H9 (cell line): ENCODE data around the gene KRTAP5-9. TPM values are rescaled to one million over a fixed set of nuclear protein-coding genes. Genes with fewer than 3 reads are reported as not detected.

Experiments
- DNase-seq: peaks from one replicate; pipeline ENCODE4 v3.0.0-alpha.2; 2017
- H2AFZ ChIP-seq: one replicate; pipeline ENCODE4 v1.6.1; 2013; ENCODE audit warnings: mild to moderate bottlenecking, low read length, control low read depth, moderate library complexity
- H2AK5ac ChIP-seq: 2 replicates; pipeline ENCODE4 v1.6.1; 2013; ENCODE audit warnings: low read length, control low read depth, mixed read lengths; ENCODE audit not compliant: insufficient read length
- H2BK120ac ChIP-seq: one replicate; pipeline ENCODE4 v1.6.1; 2013; ENCODE audit warnings: low read depth, mild to moderate bottlenecking, low read length, control low read depth, inconsistent platforms; ENCODE audit not compliant: poor library complexity, severe bottlenecking
- H2BK12ac ChIP-seq: 2 replicates; pipeline ENCODE4 v1.6.1; 2013; ENCODE audit warnings: low read length, control low read depth, mixed read lengths, low read depth; ENCODE audit not compliant: insufficient read length
- H2BK15ac ChIP-seq: 2 replicates; pipeline ENCODE4 v1.6.1; 2013; ENCODE audit warnings: low read depth, low read length, control low read depth
- H2BK20ac ChIP-seq: one replicate; pipeline ENCODE4 v1.6.1; 2013; ENCODE audit warnings: low read depth, mild to moderate bottlenecking, low read length, control low read depth, inconsistent platforms; ENCODE audit not compliant: poor library complexity, severe bottlenecking
- H2BK5ac ChIP-seq: 2 replicates; pipeline ENCODE4 v1.6.1; 2013; ENCODE audit warnings: low read length, control low read depth, mixed read lengths; ENCODE audit not compliant: insufficient read length
- H3K14ac ChIP-seq: 2 replicates; pipeline ENCODE4 v1.6.1; 2013; ENCODE audit warnings: low read length, control low read depth; ENCODE audit not compliant: insufficient read depth
- H3K18ac ChIP-seq: 2 replicates; pipeline ENCODE4 v1.6.1; 2013; ENCODE audit warnings: low read depth, mild to moderate bottlenecking, mixed read lengths, low read length, control low read depth; ENCODE audit not compliant: insufficient read length
- H3K23ac ChIP-seq: 2 replicates; pipeline ENCODE4 v1.6.1; 2013; ENCODE audit warnings: low read length, control low read depth, mixed read lengths, low read depth; ENCODE audit not compliant: insufficient read length
- H3K23me2 ChIP-seq: 2 replicates; pipeline ENCODE4 v1.6.1; 2013; ENCODE audit warnings: low read depth, mild to moderate bottlenecking, mixed read lengths, low read length, control low read depth; ENCODE audit not compliant: insufficient read length, poor library complexity, severe bottlenecking
- H3K27ac ChIP-seq: 2 replicates; pipeline ENCODE4 v1.5.1; 2013; ENCODE audit warnings: low read length, control low read depth, mixed read lengths, low read depth; ENCODE audit not compliant: insufficient read length
- H3K27me3 ChIP-seq: 2 replicates; pipeline ENCODE4 v1.6.1; 2013; ENCODE audit warnings: low read length, control low read depth, inconsistent platforms; ENCODE audit not compliant: insufficient read depth
- H3K4ac ChIP-seq: 2 replicates; pipeline ENCODE4 v1.6.1; 2013; ENCODE audit warnings: low read depth, mild to moderate bottlenecking, control low read depth, inconsistent platforms, low read length, moderate library complexity
- H3K4me1 ChIP-seq: 2 replicates; pipeline ENCODE4 v1.6.1; 2013; ENCODE audit warnings: low read length, control low read depth, inconsistent platforms; ENCODE audit not compliant: insufficient read depth
- H3K4me2 ChIP-seq: 2 replicates; pipeline ENCODE4 v1.6.1; 2013; ENCODE audit warnings: low read length, control low read depth, mixed read lengths; ENCODE audit not compliant: insufficient read length, insufficient read depth
- H3K56ac ChIP-seq: 2 replicates; pipeline ENCODE4 v1.6.1; 2013; ENCODE audit warnings: low read depth, mild to moderate bottlenecking, mixed read lengths, low read length, control low read depth; ENCODE audit not compliant: insufficient read length
- H3K79me1 ChIP-seq: 2 replicates; pipeline ENCODE4 v1.6.1; 2013; ENCODE audit warnings: low read depth, mild to moderate bottlenecking, moderate library complexity, low read length, control low read depth, inconsistent platforms; ENCODE audit not compliant: insufficient read depth, poor library complexity, severe bottlenecking
- H3K79me2 ChIP-seq: 2 replicates; pipeline ENCODE4 v1.6.1; 2013; ENCODE audit warnings: low read length, control low read depth, inconsistent platforms; ENCODE audit not compliant: insufficient read depth
- H3K9ac ChIP-seq: 2 replicates; pipeline ENCODE4 v1.6.1; 2013; ENCODE audit warnings: low read length, control low read depth, mixed read lengths; ENCODE audit not compliant: insufficient read length; ENCODE audit errors: extremely low read depth
- H3K9me3 ChIP-seq: one replicate; pipeline ENCODE4 v1.6.1; 2013; ENCODE audit warnings: low read depth, low read length, inconsistent platforms; ENCODE audit not compliant: control insufficient read depth
- H3T11ph ChIP-seq: one replicate; pipeline ENCODE4 v1.6.1; 2013; ENCODE audit warnings: mild to moderate bottlenecking, low read length, control low read depth, inconsistent platforms
- H4K20me1 ChIP-seq: one replicate; pipeline ENCODE4 v1.6.1; 2013; ENCODE audit not compliant: control insufficient read depth, insufficient read length, insufficient read depth
- H4K5ac ChIP-seq: 2 replicates; pipeline ENCODE4 v1.6.1; 2013; ENCODE audit warnings: low read depth, mild to moderate bottlenecking, mixed read lengths, low read length, control low read depth; ENCODE audit not compliant: insufficient read length
- H4K8ac ChIP-seq: replicated peaks from 2 replicates; pipeline ENCODE4 v1.6.1; 2013; ENCODE audit warnings: low read length, control low read depth, mixed read lengths, low read depth; ENCODE audit not compliant: insufficient read length
- H4K91ac ChIP-seq: 2 replicates; pipeline ENCODE4 v1.6.1; 2013; ENCODE audit warnings: low read depth, mild to moderate bottlenecking, moderate library complexity, mixed read lengths, low read length, control low read depth; ENCODE audit not compliant: insufficient read length
- H3K27ac Mint-ChIP-seq, 3 experiments: 2 replicates in 2 of 3; 3 replicates in 1 of 3; pipeline ENCODE4 v1.8.0; 2020 to 2021; ENCODE audit warnings: mixed read lengths in 3 of 3, mild to moderate bottlenecking in 1 of 3, moderate library complexity in 1 of 3
- H3K27me3 Mint-ChIP-seq: 2 replicates; pipeline ENCODE4 v1.8.0; 2021; ENCODE audit warnings: low read depth, mild to moderate bottlenecking, moderate library complexity, mixed read lengths
- H3K36me3 Mint-ChIP-seq, 3 experiments: 2 replicates in 2 of 3; 3 replicates in 1 of 3; pipeline ENCODE4 v1.8.0; 2020 to 2021; ENCODE audit warnings: low read depth in 3 of 3, mixed read lengths in 3 of 3; ENCODE audit not compliant: insufficient read depth in 1 of 3
- H3K4me1 Mint-ChIP-seq, 2 experiments: 2 replicates each; pipeline ENCODE4 v1.8.0; 2020; ENCODE audit warnings: mixed read lengths in 2 of 2
- H3K4me3 Mint-ChIP-seq, 2 experiments: 2 replicates in 1 of 2; 3 replicates in 1 of 2; pipeline ENCODE4 v1.8.0; 2020 to 2021; ENCODE audit warnings: mild to moderate bottlenecking in 2 of 2, mixed read lengths in 2 of 2, moderate library complexity in 1 of 2
- H3K9me3 Mint-ChIP-seq, 2 experiments: 2 replicates in 1 of 2; 3 replicates in 1 of 2; pipeline ENCODE4 v1.8.0; 2020; ENCODE audit warnings: mild to moderate bottlenecking in 2 of 2, mixed read lengths in 2 of 2, moderate library complexity in 1 of 2
- WGBS: extraction: QIAGEN DNeasy Blood & Tissue Kit; methylation state at CpG from one replicate; pipeline ENCODE4 v1.1.7; 2013; ENCODE audit warnings: missing lambda C conversion rate, low lambda C conversion rate, mixed read lengths; ENCODE audit not compliant: insufficient read length; ENCODE audit errors: extremely low coverage; 5-methylcytosine and 5-hydroxymethylcytosine counted together
- total RNA-seq: library from RNA; stranded (reverse); gene quantifications from 2 replicates; pipeline ENCODE4 v1.2.1, GENCODE V29; 2021
- TF ChIP-seq, protein P1 (sequence below): fragments of 200-600 bp; sonication (generic); conservative IDR thresholded peaks from 3 replicates; pipeline ENCODE4 v1.8.0; 2021; ENCODE audit warnings: antibody characterized with exemption, mild to moderate bottlenecking

The KRTAP5-9 gene
- total RNA-seq, 1 experiment from 2014 or later: not detected

GRCh38 chr11:71574418-71574817, 26.2 kb downstream of the KRTAP5-9 start:
- Histone ChIP-seq H4K20me1 (no peaks in the 10 kb centered on the region), H3T11ph (no peak overlapping the region), H2BK12ac (no peak overlapping the region), H2AFZ (no peak overlapping the region), H3K56ac (no peak overlapping the region), H2BK15ac (no peak overlapping the region), H3K9me3 (no peaks in the 10 kb centered on the region), H3K27ac (no peak overlapping the region), H4K5ac (no peak overlapping the region), H3K23ac (no peak overlapping the region), H4K91ac (no peak overlapping the region), H2BK120ac (no peak overlapping the region), H3K27me3 (no peaks in the 10 kb centered on the region), H4K8ac (no peak overlapping the region), H3K4ac (no peak overlapping the region), H3K14ac (no peak overlapping the region), H3K79me1 (no peaks in the 10 kb centered on the region), H2BK5ac (no peak overlapping the region), H3K79me2 (no peaks in the 10 kb centered on the region), H2AK5ac (no peak overlapping the region), H2BK20ac (no peak overlapping the region), H3K9ac (no peak overlapping the region), H3K18ac (no peak overlapping the region), H3K4me1 (no peaks in the 10 kb centered on the region), H3K4me2 (no peak overlapping the region), H3K23me2 (no peaks in the 10 kb centered on the region)
- no peak overlapping the region for H3K4me3 Mint-ChIP-seq
- peaks cover 3 to 12% of the 10 kb centered on the region in 2 experiments for H3K4me1 Mint-ChIP-seq
- H3K27me3 Mint-ChIP-seq: peaks cover 7% of the 10 kb centered on the region; the same call in 1 of the 2 replicates
- no peaks in the 10 kb centered on the region for H3K36me3 Mint-ChIP-seq
- no peak for DNase-seq
- WGBS: no CpG with 5 or more reads among the region's 5 CpGs
- no peaks in the 10 kb centered on the region for H3K9me3 Mint-ChIP-seq
- TF ChIP-seq, protein P1, sequence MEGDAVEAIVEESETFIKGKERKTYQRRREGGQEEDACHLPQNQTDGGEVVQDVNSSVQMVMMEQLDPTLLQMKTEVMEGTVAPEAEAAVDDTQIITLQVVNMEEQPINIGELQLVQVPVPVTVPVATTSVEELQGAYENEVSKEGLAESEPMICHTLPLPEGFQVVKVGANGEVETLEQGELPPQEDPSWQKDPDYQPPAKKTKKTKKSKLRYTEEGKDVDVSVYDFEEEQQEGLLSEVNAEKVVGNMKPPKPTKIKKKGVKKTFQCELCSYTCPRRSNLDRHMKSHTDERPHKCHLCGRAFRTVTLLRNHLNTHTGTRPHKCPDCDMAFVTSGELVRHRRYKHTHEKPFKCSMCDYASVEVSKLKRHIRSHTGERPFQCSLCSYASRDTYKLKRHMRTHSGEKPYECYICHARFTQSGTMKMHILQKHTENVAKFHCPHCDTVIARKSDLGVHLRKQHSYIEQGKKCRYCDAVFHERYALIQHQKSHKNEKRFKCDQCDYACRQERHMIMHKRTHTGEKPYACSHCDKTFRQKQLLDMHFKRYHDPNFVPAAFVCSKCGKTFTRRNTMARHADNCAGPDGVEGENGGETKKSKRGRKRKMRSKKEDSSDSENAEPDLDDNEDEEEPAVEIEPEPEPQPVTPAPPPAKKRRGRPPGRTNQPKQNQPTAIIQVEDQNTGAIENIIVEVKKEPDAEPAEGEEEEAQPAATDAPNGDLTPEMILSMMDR: no peak
- no peak overlapping the region for H3K27ac Mint-ChIP-seq
